Esophagus mucosa (tissue), 1 donor: ENCODE data around the gene PPFIBP2. TPM values are rescaled to one million over a fixed set of nuclear protein-coding genes. Genes with fewer than 3 reads are reported as not detected.

ENCODE experiments used
- ATAC-seq: fragments of 200-7000 bp; cut with Tn5 transposase; one replicate; pipeline ENCODE4 v1.9.1; 2020
- total RNA-seq: library from RNA; stranded (reverse); gene quantifications from one replicate; pipeline ENCODE4 v1.2.4, GENCODE V29; 2023
- donor health status: DM: yes; HTN: yes; CAD: no.

Gene PPFIBP2
- total RNA-seq, 1 donor from 2014 or later, result 33.4 TPM

DNA sequence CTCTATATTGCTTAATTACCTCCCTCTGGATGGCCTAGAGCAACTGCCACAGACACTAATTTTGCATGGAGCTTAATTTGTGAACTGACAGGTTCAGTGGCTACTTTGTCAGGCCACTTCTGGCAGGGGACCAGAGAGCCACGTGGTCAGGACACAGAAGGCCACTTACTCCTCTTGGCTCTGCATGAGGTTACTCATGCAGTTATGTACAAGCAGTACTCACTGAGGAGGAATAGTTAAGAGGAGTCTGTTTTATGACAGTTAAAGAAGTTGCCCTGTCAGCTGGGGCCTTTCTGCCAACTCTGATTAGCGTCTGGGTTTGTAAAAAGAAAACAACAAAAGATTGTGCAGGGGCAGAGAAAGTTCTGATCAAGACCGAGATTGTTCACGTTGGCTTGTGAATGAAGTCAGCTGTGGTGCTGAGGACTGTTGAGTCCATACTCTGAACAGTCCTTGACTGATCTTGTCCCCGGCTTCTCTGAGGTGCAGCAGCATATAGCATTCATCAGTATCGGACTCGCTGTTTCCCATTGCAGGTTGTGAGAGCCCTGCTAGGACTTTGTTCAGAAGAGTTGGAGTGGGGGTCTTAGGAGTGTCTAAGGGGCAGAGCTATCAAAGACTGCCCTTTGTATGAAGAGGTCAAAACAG is 41.4 kb downstream of the PPFIBP2 start:
- peak; percentile 84 for ATAC-seq

DNA sequence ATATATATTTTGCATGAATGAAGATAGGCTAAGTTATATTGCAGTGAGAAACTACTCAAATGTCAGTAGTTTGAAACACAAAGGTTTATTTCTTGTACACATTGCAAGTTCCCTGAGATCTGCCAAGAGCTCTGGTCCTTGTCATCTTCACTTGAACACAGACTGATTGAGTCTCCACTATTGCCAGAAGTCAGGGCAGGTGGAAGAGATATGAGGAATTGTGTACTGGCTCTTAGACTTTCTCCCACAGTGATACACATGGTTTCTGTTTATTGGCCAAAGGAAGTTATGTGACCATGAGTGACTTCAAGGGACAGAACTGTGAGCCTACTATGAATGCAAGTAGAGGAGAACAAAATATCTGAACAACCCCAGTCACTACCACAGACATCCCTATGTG is 44.2 kb downstream of the PPFIBP2 start:
- ATAC-seq, result no peak

- ATAC-seq, result no peak
Observed at GRCh38 chr11:7559398-7560283, 45.8 kb downstream of the PPFIBP2 start.

DNA sequence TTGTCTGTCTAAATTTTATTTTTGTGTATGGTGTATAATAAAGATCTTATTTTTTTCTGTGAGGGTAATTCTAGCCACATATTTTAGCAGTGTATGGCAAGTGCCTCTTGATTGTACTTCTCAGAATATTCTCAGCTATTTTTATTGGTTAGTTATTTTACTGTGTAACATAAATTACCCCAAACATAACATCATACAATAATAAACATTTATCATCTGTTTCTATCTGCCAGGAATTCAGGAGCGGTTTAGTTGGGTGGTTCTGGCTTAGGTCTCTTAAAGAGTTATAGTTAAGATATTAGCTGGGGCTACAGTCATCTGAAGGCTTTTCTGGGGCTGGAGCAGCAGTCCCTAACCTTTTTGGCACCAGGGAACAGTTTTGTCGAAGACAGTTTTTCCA is 47.8 kb downstream of the PPFIBP2 start:
- no peak for ATAC-seq

DNA sequence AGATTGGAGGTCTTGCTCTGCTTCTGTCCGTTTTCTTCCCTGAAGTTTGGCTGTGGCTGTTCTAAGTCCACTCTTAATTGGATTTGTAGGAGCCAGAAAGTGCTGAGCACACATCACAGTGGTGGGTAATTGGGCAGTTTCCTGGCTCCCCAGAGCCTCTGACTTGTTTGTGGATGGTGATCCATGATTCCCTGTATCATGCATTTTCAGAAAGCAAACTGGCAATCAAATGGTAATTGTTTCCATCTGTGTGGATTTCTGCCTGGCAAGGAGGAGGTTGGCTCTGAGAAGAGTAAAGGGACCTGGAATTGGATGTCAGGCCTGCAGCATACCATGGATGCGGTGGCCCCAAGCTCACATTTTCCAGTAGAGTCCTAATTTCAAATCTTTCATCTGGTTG is 49.5 kb downstream of the PPFIBP2 start:
- ATAC-seq, result no peak

GRCh38 chr11:7564803-7565202 is 51.0 kb downstream of the PPFIBP2 start:
- no peak for ATAC-seq

- no peak for ATAC-seq
Observed at GRCh38 chr11:7567311-7567710, 53.5 kb downstream of the PPFIBP2 start.

GRCh38 chr11:7569044-7569443 is 55.2 kb downstream of the PPFIBP2 start:
- no peak for ATAC-seq

DNA sequence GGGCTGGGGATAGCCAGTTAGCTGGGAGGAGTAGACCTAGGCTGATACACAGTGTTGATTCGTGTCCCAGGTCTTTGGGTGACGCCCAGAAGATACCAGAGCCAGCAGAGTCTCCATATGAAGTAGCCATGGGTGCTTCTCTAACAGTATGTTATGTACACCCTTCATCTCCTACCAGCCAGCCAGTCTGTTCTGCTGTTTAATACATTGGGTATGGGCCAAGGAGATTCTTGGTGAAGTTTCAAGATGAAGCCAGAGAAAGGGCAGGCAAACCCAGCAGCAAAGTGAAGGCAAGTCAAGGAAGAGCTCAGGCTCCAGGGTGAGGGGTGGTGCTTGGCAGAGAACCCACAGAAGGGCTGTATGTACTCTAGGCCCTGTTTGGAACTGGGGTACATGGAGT is 56.4 kb downstream of the PPFIBP2 start:
- ATAC-seq, result no peak

DNA sequence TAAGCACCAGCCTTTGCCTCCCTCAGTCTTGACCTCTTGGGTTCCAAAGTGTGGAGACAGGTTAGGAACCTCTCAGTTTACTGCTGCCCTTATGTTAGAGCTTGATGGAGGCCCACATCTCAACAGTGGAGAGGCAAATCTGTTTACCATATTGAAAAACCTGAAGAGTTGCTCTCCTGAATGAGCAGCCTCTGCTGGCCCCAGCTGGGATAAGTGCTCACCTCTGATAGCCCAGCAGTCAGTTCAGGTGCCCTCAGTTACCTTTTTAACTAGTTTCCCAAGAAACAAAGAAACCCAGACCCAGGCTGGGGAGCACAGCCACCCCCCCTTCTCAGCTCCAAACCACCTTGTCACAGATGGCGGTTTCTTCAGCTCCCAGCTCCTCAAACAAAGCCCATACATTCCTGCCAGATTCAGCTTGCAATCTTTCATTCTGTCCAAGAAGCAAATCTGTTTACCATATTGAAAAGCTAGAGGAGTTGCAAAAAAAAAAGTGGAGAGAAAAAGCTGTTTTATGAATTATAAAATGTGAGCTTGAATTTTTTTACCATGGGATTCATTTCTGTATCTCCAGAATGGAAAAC is 57.2 kb downstream of the PPFIBP2 start:
- no peak for ATAC-seq

GRCh38 chr11:7571640-7572000 is 57.8 kb downstream of the PPFIBP2 start:
- ATAC-seq, result peak; percentile 67

GRCh38 chr11:7572001-7572712 is 58.4 kb downstream of the PPFIBP2 start:
- no peak for ATAC-seq

- ATAC-seq, result no peak
Observed at GRCh38 chr11:7573193-7573557, 59.4 kb downstream of the PPFIBP2 start.

- no peak for ATAC-seq
Observed at GRCh38 chr11:7573558-7574296, 59.9 kb downstream of the PPFIBP2 start.

DNA sequence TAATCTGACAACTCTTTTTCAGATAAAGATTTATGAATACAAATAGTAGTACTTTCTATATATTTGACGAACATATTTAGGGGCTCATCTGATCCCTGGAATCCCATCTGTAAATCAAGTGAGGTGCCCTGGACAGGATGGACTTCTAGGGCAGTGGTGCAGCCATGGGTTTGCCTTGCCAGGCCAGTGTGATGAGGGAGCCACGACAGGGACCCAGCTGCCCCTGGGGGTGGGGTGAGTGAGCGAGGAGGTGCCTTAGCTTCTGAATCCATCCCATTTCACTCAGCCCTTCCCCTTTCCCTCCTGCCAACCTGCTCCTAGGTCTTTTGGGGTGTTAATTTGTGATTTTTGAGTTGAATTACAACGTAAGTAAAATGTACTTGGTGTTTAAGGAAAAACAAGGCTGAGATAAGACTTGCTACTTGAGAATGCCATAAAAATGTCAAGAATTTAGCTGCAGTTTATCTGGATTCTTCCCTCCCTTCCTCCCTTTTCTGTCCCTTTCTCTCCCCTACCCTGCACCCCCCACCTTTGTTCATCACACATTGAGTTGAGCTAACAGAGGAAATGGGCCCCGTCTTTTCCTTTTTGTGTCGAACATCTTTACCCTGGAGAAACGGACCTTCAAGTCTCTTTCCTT is 60.8 kb downstream of the PPFIBP2 start:
- no peak for ATAC-seq

DNA sequence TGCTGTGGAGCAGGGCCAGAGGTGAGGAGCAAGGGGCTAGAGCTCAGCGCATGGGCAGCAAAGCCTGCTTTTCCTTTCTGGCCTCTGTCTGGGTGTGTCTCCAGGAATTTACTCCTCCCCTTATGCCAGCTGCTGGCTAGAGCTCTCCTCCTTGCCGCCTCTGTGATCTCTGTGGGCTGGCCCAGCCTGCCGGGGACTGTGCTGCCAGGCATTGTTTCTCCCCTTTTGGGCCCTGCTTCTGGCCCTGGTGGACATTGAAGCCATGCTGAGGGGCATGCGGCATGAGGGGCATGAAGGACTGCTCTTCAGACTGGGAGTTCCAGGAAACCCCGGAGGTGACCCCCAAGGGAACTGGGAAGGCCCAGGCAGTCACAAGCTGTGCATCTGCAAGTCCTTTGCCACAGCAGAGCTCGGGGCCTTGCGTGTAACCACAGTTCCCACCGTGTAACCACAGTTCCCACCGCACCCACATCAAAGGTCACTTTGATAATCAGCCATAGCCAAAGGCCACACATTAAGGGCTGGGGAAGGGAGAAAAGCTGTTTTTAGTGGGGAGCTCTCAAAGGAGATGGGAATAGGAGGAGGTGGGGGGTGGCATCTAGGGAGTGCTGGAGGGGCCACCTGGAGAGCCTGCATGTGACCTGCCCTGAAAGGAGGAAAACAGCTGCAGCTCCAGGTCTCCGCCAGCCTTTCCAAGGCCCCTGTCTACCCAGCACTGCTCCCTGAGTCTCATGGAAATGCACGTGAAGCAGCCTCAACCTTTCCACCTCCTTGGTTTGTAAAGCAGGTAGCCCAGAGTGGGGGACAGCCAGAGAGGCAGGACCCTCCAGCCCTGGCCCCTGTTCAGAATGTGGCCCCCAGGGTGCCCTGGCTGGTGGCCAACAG is 62.3 kb downstream of the PPFIBP2 start:
- peak; percentile 83 for ATAC-seq

DNA sequence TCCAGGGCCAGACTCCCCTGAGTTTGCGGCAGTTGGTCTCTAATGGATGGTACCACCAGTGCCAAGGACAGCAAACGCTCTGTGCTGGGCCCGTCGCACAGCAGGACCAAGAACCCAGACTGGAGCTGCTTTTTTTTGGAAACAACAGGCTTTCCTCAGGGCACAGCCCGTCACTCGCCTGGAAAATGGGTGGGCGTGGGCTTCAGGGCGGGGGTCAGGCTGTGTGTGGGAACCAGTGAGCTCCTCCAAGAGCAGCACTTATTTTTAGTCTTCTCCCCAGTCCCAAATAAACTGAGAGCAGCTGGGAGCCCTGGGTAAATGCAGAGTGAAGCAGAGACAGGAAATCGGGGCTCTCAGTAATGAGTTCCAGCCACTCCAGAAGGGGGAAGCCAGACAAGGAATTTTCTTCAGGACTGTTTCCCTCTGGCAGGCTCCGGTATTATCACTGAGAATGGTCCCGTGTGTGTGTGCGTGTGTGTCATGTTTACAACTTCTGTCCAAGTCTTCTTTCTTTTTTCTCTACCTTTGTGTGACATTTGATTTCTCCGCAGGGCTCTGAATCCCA is 63.0 kb downstream of the PPFIBP2 start:
- ATAC-seq, result no peak

DNA sequence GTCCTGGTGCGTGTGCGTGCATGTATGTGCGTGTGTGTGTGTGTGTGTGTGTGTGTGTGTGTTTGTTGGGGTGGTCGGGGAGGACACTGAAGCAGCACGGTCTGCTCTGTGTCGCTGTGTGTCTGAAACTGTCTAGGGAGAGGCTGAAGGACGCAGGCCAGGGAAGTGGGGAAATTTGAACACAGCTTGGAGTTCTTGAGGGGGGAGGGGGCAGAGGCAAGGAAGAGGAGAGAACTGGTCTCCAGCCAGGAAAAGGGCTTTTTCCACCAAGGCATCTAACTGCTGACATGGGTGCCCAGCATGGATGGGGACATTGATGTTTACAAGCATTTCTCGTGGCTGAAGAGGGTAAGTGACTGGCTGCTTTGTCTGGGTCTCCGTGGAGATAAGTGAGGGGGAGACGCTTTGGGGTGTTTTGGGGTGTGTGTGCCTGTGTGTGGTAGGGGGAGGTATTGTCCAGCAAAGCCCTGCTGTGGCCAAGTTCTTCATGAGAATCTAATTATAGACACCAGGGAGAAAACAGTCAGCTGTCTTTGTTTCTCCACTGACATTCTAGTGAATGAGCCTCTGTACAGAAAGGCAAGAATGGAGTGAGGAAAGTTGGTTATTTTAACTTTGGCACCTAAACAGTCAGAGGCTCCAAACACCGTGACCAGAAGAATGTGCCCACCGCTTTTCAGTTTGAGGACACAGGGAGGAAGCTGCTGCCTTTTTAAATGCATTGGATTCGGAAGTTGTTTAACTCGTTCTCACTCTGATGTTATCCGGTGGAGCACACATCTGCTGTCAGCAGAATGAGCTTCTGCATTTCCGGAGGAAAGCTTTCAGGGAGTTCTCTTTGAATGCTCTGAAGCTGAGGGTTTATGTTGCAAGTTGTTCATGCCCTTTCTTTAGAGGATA is 63.7 kb downstream of the PPFIBP2 start:
- ATAC-seq, result peak; percentile 57

- no peak for ATAC-seq
Observed at GRCh38 chr11:7578276-7578955, 64.6 kb downstream of the PPFIBP2 start.
